ENCODE measurements around the gene SLC2A4.
"Not testable (repeated sequence)": the region's sequence is repeated elsewhere in the genome, so short reads cannot be mapped to it uniquely, and the experiment has no call there.

The SLC2A4 gene

GRCh38 chr17:7327056-7327455 is 45.5 kb downstream of the SLC2A4 start:
- no peak for DNase-seq

GRCh38 chr17:7327501-7327900 is 46.0 kb downstream of the SLC2A4 start:
- no peak for DNase-seq

DNA sequence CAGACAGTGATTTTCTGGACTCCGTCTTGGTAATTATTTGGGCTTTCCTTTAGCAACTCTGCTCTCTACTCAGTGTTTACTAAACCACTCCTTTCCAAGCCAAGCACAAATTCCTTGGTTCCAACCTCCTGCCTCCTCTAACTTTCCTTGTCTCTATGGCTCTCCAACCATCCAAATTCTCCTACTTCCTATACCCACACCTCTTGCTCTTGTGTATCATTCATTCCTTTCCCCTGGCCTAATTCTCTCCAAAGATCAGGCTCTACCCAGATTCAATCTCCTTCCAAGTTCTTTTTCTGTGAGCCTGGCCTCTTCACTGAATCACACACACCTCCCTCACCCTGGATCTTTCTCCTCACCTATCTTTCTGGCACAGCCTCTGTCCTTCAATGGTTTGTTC is 46.5 kb downstream of the SLC2A4 start:
- DNase-seq = no peak

GRCh38 chr17:7328840-7329373 is 47.4 kb downstream of the SLC2A4 start, which contains the start of gene NEURL4:
NEURL4 (minus strand) TSS chr17:7329335; CDS start chr17:7329312, 23 bp downstream.
- no peak for DNase-seq

GRCh38 chr17:7329374-7329996 is 48.0 kb downstream of the SLC2A4 start:
- DNase-seq = peak; percentile 95 to 98

GRCh38 chr17:7329997-7330637 is 48.6 kb downstream of the SLC2A4 start:
- peak; percentile 77 to 84 for DNase-seq

- no peak for DNase-seq
These were observed 49.1 kb downstream of the SLC2A4 start for GRCh38 chr17:7330638-7331015.

GRCh38 chr17:7332111-7332510 is 50.6 kb downstream of the SLC2A4 start:
- no peak for DNase-seq

- DNase-seq = not testable (repeated sequence)
These were observed 51.1 kb downstream of the SLC2A4 start for GRCh38 chr17:7332600-7333069.

GRCh38 chr17:7334938-7335538 is 53.5 kb downstream of the SLC2A4 start:
- no peak for DNase-seq

GRCh38 chr17:7335765-7336164 is 54.2 kb downstream of the SLC2A4 start:
- DNase-seq = not testable (repeated sequence)

DNA sequence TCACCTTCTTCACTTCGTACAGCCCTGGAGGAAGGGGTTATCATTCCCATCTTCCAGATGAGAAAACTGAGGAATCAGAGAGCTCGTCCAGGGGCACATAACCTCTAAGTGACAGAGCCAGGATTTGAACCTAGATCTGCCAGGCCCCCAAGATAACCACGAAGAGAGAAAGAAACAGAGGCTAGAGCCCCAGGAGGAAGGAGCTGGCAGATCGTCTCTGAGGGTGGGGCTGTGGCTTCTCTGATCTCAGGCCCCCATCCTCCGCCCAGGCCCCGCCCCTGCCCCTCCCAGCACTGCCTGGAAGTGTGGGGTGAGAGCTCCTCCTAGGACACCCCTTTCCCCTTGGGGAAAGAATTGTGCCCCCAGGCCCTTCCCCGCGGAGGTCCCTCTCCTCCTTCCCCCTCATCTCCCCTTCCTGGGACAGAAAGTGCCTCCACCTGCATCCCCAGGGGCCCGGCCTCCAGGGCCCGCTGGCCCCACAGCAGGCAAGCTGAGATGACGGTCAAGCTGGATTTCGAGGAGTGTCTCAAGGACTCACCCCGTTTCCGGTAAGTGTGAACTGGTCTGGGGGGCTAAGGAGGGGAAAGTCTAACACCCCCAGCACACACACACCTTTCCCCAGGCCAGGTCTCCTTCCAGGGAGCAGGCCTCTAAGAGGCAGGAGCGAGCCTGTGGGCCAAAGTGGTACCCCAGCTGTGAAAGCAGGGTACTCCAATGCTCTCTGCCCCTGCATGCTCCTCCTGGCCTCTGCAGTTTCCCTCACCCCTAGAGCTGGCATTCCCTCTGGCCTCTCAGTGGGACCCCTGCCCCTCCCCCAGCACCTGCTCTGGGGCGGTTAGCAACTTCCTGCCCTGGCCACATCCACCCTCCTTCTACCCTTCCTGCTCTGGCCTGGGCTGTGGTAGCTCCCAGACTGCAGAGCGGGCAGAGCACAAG is 55.0 kb downstream of the SLC2A4 start, which contains the start of gene ACAP1:
Gene ACAP1, plus strand, starts transcription at position 290 of the 936 bp plus-strand sequence. Its CDS starts 206 bp downstream, at position 496.
- no peak for DNase-seq

DNA sequence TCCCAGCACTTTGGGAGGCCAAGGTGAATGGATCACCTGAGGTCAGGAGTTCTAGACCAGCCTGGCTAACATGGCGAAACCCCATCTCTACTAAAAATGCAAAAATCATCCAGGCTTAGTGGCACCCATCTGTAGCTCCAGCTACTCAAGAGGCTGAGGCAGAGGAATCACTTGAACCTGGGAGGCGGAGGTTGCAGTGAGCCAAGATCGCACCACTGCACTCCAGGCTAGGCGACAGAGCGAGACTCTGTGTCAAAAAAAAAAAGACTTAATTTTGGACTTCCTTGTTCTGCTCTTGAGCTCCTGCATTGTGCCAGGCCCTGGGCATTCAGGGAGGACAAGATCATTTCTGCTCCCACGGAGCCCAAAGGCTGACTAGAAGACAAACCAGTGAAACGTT is 56.1 kb downstream of the SLC2A4 start:
- not testable (repeated sequence) for DNase-seq
